ENCODE results near the gene TAOK3.

DNA sequence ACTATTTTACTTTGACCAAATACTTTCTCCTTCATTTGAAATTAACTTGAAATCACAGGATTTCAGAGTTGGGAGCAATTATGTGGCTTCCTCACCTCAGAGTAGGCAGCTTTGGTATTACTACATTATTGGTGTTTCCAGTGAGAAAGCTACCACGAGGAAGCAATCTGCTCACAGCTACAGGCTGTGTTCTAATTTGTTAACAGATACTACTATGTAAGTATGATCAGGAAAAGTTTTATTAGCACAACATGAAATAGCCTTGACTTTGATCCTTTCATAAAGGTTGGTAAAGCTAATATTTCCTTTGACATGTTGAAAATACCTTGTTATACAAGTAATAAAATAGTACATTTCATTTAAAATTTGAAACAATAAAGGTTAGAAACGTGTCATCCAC, 30.6 kb downstream of the TAOK3 start:
- TF ChIP-seq POLR2AphosphoS5 (IDR thresholded peaks at IDR 0.05) = no peak
- TF ChIP-seq EP300 (IDR thresholded peaks at IDR 0.05) = no peak

All from suprapubic skin (tissue), 4 donors.